ENCODE measurements around the gene LITAFD.

LITAFD gene

GRCh38 chr16:8858994-8859912 lies 22.9 kb upstream of the LITAFD start:
- in situ Hi-C loops (cut with MboI; ENCODE audit: low sequenced_read_pairs, unreplicated experiment) = no loop called here
- no peak for DNase-seq (ENCODE audit: low spot score)
- TF ChIP-seq CTCF (IDR thresholded peaks at IDR 0.05; ENCODE audit: borderline replicate concordance, control extremely low read depth, extremely low read depth, insufficient read depth, missing control alignments) = no peak

- in situ Hi-C loops (cut with MboI; ENCODE audit: low sequenced_read_pairs, unreplicated experiment) = no loop called here
- no peak for DNase-seq (ENCODE audit: low spot score)
- TF ChIP-seq CTCF (IDR thresholded peaks at IDR 0.05; ENCODE audit: borderline replicate concordance, control extremely low read depth, extremely low read depth, insufficient read depth, missing control alignments) = no peak
Measured at GRCh38 chr16:8859913-8860881, 22.0 kb upstream of the LITAFD start.

GRCh38 chr16:8861563-8862308 lies 20.4 kb upstream of the LITAFD start:
- no peak for DNase-seq (ENCODE audit: low spot score)
- in situ Hi-C loops (cut with MboI; ENCODE audit: low sequenced_read_pairs, unreplicated experiment) = no loop called here
- no peak for TF ChIP-seq CTCF (IDR thresholded peaks at IDR 0.05; ENCODE audit: borderline replicate concordance, control extremely low read depth, extremely low read depth, insufficient read depth, missing control alignments)

GRCh38 chr16:8862309-8863130 lies 19.6 kb upstream of the LITAFD start:
- DNase-seq (ENCODE audit: low spot score) = no peak
- in situ Hi-C loops (cut with MboI; ENCODE audit: low sequenced_read_pairs, unreplicated experiment) = no loop called here
- no peak for TF ChIP-seq CTCF (IDR thresholded peaks at IDR 0.05; ENCODE audit: borderline replicate concordance, control extremely low read depth, extremely low read depth, insufficient read depth, missing control alignments)

GRCh38 chr16:8863594-8864424 lies 18.3 kb upstream of the LITAFD start:
- in situ Hi-C loops (cut with MboI; ENCODE audit: low sequenced_read_pairs, unreplicated experiment) = no loop called here
- TF ChIP-seq CTCF (IDR thresholded peaks at IDR 0.05; ENCODE audit: borderline replicate concordance, control extremely low read depth, extremely low read depth, insufficient read depth, missing control alignments) = no peak

More at GRCh38 chr16:8863594-8864424, 18.3 kb upstream of the LITAFD start:
- no peak for DNase-seq (ENCODE audit: low spot score)
